ENCODE measurements around the gene NAAA.
"Not testable (repeated sequence)": the region's sequence is repeated elsewhere in the genome, so short reads cannot be mapped to it uniquely, and the experiment has no call there.

Gene NAAA

GRCh38 chr4:75940692-75941253, at the start of gene NAAA:
Gene NAAA (minus strand): TSS chr4:75941013. CDS start chr4:75940949, 64 bp downstream.
- DNase-seq, result peak; percentile 79

- DNase-seq, result no peak
These were observed 49.2 kb upstream of the NAAA start for GRCh38 chr4:75989846-75990528.

- no peak for DNase-seq
These were observed 44.3 kb upstream of the NAAA start for GRCh38 chr4:75985116-75985515.

- no peak for DNase-seq
These were observed 39.8 kb upstream of the NAAA start for GRCh38 chr4:75980576-75980975.

GRCh38 chr4:75976177-75976576, 35.4 kb upstream of the NAAA start:
- no peak for DNase-seq

- no peak for DNase-seq
These were observed 33.0 kb upstream of the NAAA start for GRCh38 chr4:75973766-75974165.

GRCh38 chr4:75968084-75968483, 27.3 kb upstream of the NAAA start:
- no peak for DNase-seq

- no peak for DNase-seq
These were observed 22.7 kb upstream of the NAAA start for GRCh38 chr4:75963558-75963957.

- not testable (repeated sequence) for DNase-seq
These were observed 21.3 kb upstream of the NAAA start for GRCh38 chr4:75962072-75962471.

GRCh38 chr4:75958546-75958945, 17.7 kb upstream of the NAAA start:
- DNase-seq, result not testable (repeated sequence)

- not testable (repeated sequence) for DNase-seq
These were observed 14.0 kb upstream of the NAAA start for GRCh38 chr4:75954811-75955210.

- no peak for DNase-seq
These were observed 12.7 kb upstream of the NAAA start for GRCh38 chr4:75953509-75953908.

- DNase-seq, result no peak
These were observed 9.5 kb upstream of the NAAA start for GRCh38 chr4:75950213-75950815.

- DNase-seq, result no peak
These were observed 8.1 kb upstream of the NAAA start for GRCh38 chr4:75948822-75949444.

- DNase-seq, result peak; percentile 74
These were observed 722 bp downstream of the NAAA start for GRCh38 chr4:75939890-75940691.

GRCh38 chr4:75935628-75936027, 5.2 kb downstream of the NAAA start:
- DNase-seq, result no peak

- no peak for DNase-seq
These were observed 10.7 kb downstream of the NAAA start for GRCh38 chr4:75930152-75930551.

GRCh38 chr4:75924916-75925315, 15.9 kb downstream of the NAAA start:
- not testable (repeated sequence) for DNase-seq

- DNase-seq, result no peak
These were observed 16.4 kb downstream of the NAAA start for GRCh38 chr4:75924309-75924827.

GRCh38 chr4:75922588-75922987, 18.2 kb downstream of the NAAA start:
- DNase-seq, result no peak

GRCh38 chr4:75921910-75922309, 18.9 kb downstream of the NAAA start:
- no peak for DNase-seq

GRCh38 chr4:75920327-75920726, 20.5 kb downstream of the NAAA start:
- no peak for DNase-seq

GRCh38 chr4:75919920-75920319, 20.9 kb downstream of the NAAA start:
- DNase-seq, result no peak

All from activated CD8-positive, alpha-beta memory T cell treated with anti-CD3 and anti-CD28 coated beads, Interleukin-2, amount 50 U/mL, for 4 hours (primary cell).